Measurements from ENCODE around the gene RTN4RL1.
"Not testable (repeated sequence)": the region's sequence is repeated elsewhere in the genome, so short reads cannot be mapped to it uniquely, and the experiment has no call there.

RTN4RL1 gene

DNA sequence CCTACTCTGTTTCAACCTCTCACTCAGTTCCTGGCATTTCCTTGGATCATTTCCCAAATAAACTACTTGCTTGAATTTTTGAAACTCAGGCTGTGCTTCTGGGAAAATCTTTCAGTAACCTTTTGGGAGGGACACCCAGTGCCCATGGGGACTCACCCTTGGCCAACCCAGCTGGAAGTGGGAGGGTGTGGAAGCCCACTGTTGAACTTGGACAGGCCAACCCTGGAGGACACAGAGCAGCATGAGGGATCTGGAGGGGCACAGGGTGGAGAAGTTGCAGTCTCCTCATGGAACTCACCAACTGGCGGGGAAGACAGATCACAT lies 11.2 kb downstream of the RTN4RL1 start:
- H2AFZ ChIP-seq (ENCODE audit: low read depth, low read length, severe bottlenecking): no peak overlapping the region
- no peaks in the 10 kb centered on the region for H3K9me3 ChIP-seq (ENCODE audit: insufficient read depth, low read length)
- TF ChIP-seq EZH2phosphoT487 (conservative IDR thresholded peaks at IDR 0.05; ENCODE audit: low read length): no peak
- no peak for TF ChIP-seq CTCF (IDR thresholded peaks at IDR 0.05; ENCODE audit: insufficient read depth, low read length, poor library complexity, severe bottlenecking)
- H3K36me3 ChIP-seq (ENCODE audit: low read length): no peaks in the 10 kb centered on the region
- H3K9me2 ChIP-seq (replicated peaks; ENCODE audit: insufficient read depth, low read length): no peaks in the 10 kb centered on the region
- no peak overlapping the region for H3K9ac ChIP-seq (ENCODE audit: low read length)
- H4K20me1 ChIP-seq (ENCODE audit: low read depth, low read length): no peaks in the 10 kb centered on the region
- no peaks in the 10 kb centered on the region for H3K27me3 ChIP-seq (ENCODE audit: low read length)
- no peaks in the 10 kb centered on the region for H3K79me2 ChIP-seq (ENCODE audit: insufficient read depth, low read length)
- H3K4me3 ChIP-seq (ENCODE audit: insufficient read depth, low read length, poor library complexity, severe bottlenecking): no peak overlapping the region
- no peaks in the 10 kb centered on the region for H3F3A ChIP-seq (ENCODE audit: insufficient read depth)
- no peak overlapping the region for H3K4me2 ChIP-seq (ENCODE audit: low read depth, low read length, poor library complexity, severe bottlenecking)
- H3K27ac ChIP-seq (ENCODE audit: low read depth, low read length): no peak overlapping the region

DNA sequence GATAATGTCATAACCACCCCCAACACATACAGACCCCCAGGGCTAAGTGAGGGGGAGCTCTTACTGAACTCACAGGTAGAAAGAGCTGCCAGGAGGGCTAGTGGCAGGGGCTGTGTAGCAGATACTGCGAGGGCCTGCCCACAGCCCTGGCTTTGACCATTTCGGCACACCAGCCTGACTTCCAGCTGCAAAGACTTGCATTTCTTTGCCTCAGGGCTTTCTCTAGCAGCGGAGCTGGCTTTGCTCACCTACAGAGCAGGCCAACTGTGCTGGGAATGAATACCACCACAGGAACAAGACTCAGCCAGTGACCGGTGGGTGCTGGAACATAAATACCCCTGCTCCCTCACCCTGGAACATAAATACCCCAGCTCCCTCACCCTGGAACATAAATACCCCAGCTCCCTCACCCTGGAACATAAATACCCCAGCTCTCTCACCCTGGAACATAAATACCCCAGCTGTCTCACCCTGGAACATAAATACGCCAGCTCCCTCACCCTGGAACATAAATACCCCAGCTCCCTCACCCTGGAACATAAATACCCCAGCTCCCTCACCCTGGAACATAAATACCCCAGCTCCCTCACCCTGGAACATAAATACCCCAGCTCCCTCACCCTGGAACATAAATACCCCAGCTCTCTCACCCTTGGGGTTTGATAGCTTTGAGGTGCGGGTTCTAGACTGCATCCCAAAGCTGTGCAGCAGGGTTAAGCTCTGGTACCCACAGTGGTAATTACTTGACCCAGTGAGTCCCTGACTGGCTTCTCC lies 11.7 kb downstream of the RTN4RL1 start:
- not testable (repeated sequence) for H3K9me2 ChIP-seq (replicated peaks; ENCODE audit: insufficient read depth, low read length); H4K20me1 ChIP-seq (ENCODE audit: low read depth, low read length); H3K27me3 ChIP-seq (ENCODE audit: low read length); H3K79me2 ChIP-seq (ENCODE audit: insufficient read depth, low read length); H3K4me2 ChIP-seq (ENCODE audit: low read depth, low read length, poor library complexity, severe bottlenecking); H3K9ac ChIP-seq (ENCODE audit: low read length); H3K36me3 ChIP-seq (ENCODE audit: low read length); H3F3A ChIP-seq (ENCODE audit: insufficient read depth); H3K4me3 ChIP-seq (ENCODE audit: insufficient read depth, low read length, poor library complexity, severe bottlenecking); H2AFZ ChIP-seq (ENCODE audit: low read depth, low read length, severe bottlenecking); H3K27ac ChIP-seq (ENCODE audit: low read depth, low read length); H3K9me3 ChIP-seq (ENCODE audit: insufficient read depth, low read length)

- TF ChIP-seq EZH2phosphoT487 (conservative IDR thresholded peaks at IDR 0.05; ENCODE audit: low read length) (no peak), CTCF (IDR thresholded peaks at IDR 0.05; ENCODE audit: insufficient read depth, low read length, poor library complexity, severe bottlenecking) (no peak)
- Histone ChIP-seq H3K79me2 (ENCODE audit: insufficient read depth, low read length) (no peaks in the 10 kb centered on the region), H3K9ac (ENCODE audit: low read length) (no peak overlapping the region), H3K27ac (ENCODE audit: low read depth, low read length) (no peak overlapping the region), H3F3A (ENCODE audit: insufficient read depth) (no peaks in the 10 kb centered on the region), H3K9me3 (ENCODE audit: insufficient read depth, low read length) (no peaks in the 10 kb centered on the region), H3K36me3 (ENCODE audit: low read length) (no peaks in the 10 kb centered on the region), H3K27me3 (ENCODE audit: low read length) (no peaks in the 10 kb centered on the region), H4K20me1 (ENCODE audit: low read depth, low read length) (no peaks in the 10 kb centered on the region), H2AFZ (ENCODE audit: low read depth, low read length, severe bottlenecking) (no peak overlapping the region), H3K4me3 (ENCODE audit: insufficient read depth, low read length, poor library complexity, severe bottlenecking) (no peak overlapping the region), H3K4me2 (ENCODE audit: low read depth, low read length, poor library complexity, severe bottlenecking) (no peak overlapping the region), H3K9me2 (replicated peaks; ENCODE audit: insufficient read depth, low read length) (no peaks in the 10 kb centered on the region)
Measured at GRCh38 chr17:2012499-2012898, 12.6 kb downstream of the RTN4RL1 start.

DNA sequence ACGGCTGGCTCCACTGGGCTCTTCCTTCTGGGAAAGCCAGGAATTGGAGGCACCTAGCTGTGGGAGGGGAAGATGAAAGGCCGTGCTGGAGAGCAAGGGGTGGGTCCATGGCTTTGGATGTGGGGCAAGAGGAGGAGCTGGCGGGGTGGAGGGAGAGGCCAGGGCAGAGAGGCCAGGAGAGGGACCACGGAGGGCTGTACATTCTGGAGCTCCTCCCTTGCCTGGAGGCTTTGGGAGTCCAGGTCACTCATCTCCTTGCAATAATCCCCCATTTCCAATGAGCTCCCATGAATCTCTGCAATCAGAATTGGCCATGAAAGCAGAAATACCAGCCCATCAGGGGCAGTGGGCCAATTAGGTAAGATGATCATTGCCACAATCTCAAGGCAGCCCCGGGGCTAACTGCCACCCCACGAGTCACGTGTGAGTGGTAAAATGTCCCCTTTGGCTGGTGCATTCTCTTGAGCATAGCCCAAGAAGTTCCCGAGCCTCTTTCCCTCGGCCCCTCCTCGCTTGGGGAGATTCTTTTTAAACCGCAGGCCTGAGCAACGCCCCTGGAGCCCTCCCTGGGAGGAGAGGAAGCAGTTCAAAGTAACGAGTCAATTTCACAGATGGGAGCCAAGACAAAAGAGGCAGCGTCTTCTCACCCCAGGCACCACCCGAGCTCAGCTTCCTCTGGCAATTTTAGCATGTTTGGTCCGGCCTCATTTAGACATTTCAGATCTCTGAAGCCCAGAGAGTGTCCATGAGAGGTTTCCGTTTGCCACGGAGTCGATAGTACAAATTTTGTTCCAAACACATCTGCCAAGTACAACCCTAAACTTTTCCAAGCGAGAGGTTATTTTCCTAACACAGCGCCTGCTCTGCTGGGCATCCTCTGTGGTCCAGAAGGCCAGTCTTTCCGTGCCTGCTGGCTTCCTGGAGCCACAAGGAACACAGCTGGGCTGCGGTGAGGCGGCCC lies 13.4 kb downstream of the RTN4RL1 start:
- Histone ChIP-seq H2AFZ (ENCODE audit: low read depth, low read length, severe bottlenecking) (no peak overlapping the region), H3K4me3 (ENCODE audit: insufficient read depth, low read length, poor library complexity, severe bottlenecking) (no peak overlapping the region), H3K79me2 (ENCODE audit: insufficient read depth, low read length) (no peaks in the 10 kb centered on the region), H4K20me1 (ENCODE audit: low read depth, low read length) (no peaks in the 10 kb centered on the region), H3K27ac (ENCODE audit: low read depth, low read length) (no peak overlapping the region), H3F3A (ENCODE audit: insufficient read depth) (no peaks in the 10 kb centered on the region), H3K9ac (ENCODE audit: low read length) (no peak overlapping the region), H3K4me2 (ENCODE audit: low read depth, low read length, poor library complexity, severe bottlenecking) (no peak overlapping the region), H3K27me3 (ENCODE audit: low read length) (no peaks in the 10 kb centered on the region), H3K36me3 (ENCODE audit: low read length) (no peaks in the 10 kb centered on the region), H3K9me2 (replicated peaks; ENCODE audit: insufficient read depth, low read length) (no peaks in the 10 kb centered on the region), H3K9me3 (ENCODE audit: insufficient read depth, low read length) (no peaks in the 10 kb centered on the region)
- no peak for TF ChIP-seq CTCF (IDR thresholded peaks at IDR 0.05; ENCODE audit: insufficient read depth, low read length, poor library complexity, severe bottlenecking)
- no peak for TF ChIP-seq EZH2phosphoT487 (conservative IDR thresholded peaks at IDR 0.05; ENCODE audit: low read length)

Data from SU-DHL-6 (cell line).